Uterus (tissue), 2 donors: ENCODE data around the gene PARG.
"Not testable (repeated sequence)": the region's sequence is repeated elsewhere in the genome, so short reads cannot be mapped to it uniquely, and the experiment has no call there.

Experiments used
- POLR2A ChIP-seq, 2 donors: fragments of 450-650 bp; IDR thresholded peaks; one replicate each; pipeline ENCODE4 v1.6.1; 2016; ENCODE audit warnings: antibody characterized with exemption in 2 of 2, mild to moderate bottlenecking in 1 of 2, moderate library complexity in 1 of 2
- TF ChIP-seq, protein P1 (sequence below), 4 experiments: fragments of 200-600 bp in 2 of 4; fragments of 450-650 bp in 2 of 4; sonication (generic) in 2 of 4; IDR thresholded peaks; one replicate each; pipeline ENCODE4 v1.5.1; 2016 to 2019; ENCODE audit warnings: antibody characterized with exemption in 4 of 4, mild to moderate bottlenecking in 2 of 4, moderate library complexity in 1 of 4

DNA sequence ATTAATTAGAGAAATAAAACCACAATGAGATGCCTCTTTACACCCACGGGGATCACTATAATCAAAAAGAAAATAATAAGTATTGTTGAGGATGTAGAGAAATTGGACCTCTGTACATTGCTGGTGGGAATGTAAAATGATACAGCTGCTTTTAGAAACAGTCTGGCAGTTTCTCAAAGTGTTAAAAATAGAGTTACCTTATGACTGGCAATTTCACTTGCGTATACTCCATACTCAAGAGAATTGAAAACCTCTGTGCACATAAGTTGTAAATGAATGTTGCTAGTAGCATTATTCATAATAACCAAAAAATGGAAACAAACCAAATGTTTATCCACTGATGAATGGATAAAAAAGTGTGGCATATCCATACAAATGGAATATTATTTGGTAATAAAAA, 6.3 kb upstream of the PARG start:
- TF ChIP-seq, protein P1, sequence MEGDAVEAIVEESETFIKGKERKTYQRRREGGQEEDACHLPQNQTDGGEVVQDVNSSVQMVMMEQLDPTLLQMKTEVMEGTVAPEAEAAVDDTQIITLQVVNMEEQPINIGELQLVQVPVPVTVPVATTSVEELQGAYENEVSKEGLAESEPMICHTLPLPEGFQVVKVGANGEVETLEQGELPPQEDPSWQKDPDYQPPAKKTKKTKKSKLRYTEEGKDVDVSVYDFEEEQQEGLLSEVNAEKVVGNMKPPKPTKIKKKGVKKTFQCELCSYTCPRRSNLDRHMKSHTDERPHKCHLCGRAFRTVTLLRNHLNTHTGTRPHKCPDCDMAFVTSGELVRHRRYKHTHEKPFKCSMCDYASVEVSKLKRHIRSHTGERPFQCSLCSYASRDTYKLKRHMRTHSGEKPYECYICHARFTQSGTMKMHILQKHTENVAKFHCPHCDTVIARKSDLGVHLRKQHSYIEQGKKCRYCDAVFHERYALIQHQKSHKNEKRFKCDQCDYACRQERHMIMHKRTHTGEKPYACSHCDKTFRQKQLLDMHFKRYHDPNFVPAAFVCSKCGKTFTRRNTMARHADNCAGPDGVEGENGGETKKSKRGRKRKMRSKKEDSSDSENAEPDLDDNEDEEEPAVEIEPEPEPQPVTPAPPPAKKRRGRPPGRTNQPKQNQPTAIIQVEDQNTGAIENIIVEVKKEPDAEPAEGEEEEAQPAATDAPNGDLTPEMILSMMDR (IDR thresholded peaks at IDR 0.05) = not testable (repeated sequence)
- not testable (repeated sequence) for TF ChIP-seq POLR2A (IDR thresholded peaks at IDR 0.05)
